Activated CD8-positive, alpha-beta T cell treated with anti-CD3 and anti-CD28 coated beads for 36 hours (primary cell): ENCODE results near the gene CLDN4. TPM values are rescaled to one million over a fixed set of nuclear protein-coding genes. Genes with fewer than 3 reads are reported as not detected.

Source experiments
- ATAC-seq: fragments of 200-7000 bp; cut with Tn5 transposase; one replicate; pipeline ENCODE4 v1.10.0; 2021; ENCODE audit warnings: mild to moderate bottlenecking, moderate library complexity
- CTCF ChIA-PET: fragments of 350-600 bp; sonication (Branson Sonifier 250); formaldehyde crosslinking; loops from one replicate; lab custom pipeline; 2021; ENCODE audit warnings: antibody characterized with exemption; lab: Charles Lee
- POLR2A ChIA-PET: fragments of 350-600 bp; sonication (Branson Sonifier 250); formaldehyde crosslinking; loops from one replicate; lab custom pipeline; 2021; ENCODE audit warnings: antibody characterized with exemption; lab: Charles Lee
- DNase-seq: peaks from one replicate; pipeline ENCODE4 v3.0.0-alpha.2; 2020
- H3K27ac Mint-ChIP-seq: one replicate; pipeline ENCODE4 v1.8.0; 2021; ENCODE audit warnings: mild to moderate bottlenecking, mixed read lengths
- H3K27me3 Mint-ChIP-seq: one replicate; pipeline ENCODE4 v1.8.0; 2021; ENCODE audit warnings: mixed read lengths
- H3K36me3 Mint-ChIP-seq: one replicate; pipeline ENCODE4 v1.8.0; 2021; ENCODE audit warnings: low read depth, mixed read lengths
- H3K4me1 Mint-ChIP-seq: one replicate; pipeline ENCODE4 v1.8.0; 2021; ENCODE audit warnings: low read depth, mixed read lengths
- H3K4me3 Mint-ChIP-seq: one replicate; pipeline ENCODE4 v1.8.0; 2021; ENCODE audit warnings: mild to moderate bottlenecking, moderate library complexity, mixed read lengths
- H3K9me3 Mint-ChIP-seq: one replicate; pipeline ENCODE4 v1.8.0; 2021; ENCODE audit warnings: mixed read lengths
- intact Hi-C: fragments of 100-400 bp; cut with micrococcal nuclease; formaldehyde crosslinking; loops from one replicate; pipeline ENCODE4 v1.10.0; 2022
- total RNA-seq, 2 experiments: library from RNA; stranded (reverse); gene quantifications; one replicate each; pipeline ENCODE4 v1.2.3, GENCODE V29; 2021
- TF ChIP-seq, protein P1 (sequence below): fragments of 200-600 bp; IDR thresholded peaks from one replicate; pipeline ENCODE4 v1.8.0; 2022; ENCODE audit warnings: antibody characterized with exemption, mild to moderate bottlenecking

Gene CLDN4
- total RNA-seq, 2 experiments from 2014 or later: 0.20 to 0.72 TPM

DNA sequence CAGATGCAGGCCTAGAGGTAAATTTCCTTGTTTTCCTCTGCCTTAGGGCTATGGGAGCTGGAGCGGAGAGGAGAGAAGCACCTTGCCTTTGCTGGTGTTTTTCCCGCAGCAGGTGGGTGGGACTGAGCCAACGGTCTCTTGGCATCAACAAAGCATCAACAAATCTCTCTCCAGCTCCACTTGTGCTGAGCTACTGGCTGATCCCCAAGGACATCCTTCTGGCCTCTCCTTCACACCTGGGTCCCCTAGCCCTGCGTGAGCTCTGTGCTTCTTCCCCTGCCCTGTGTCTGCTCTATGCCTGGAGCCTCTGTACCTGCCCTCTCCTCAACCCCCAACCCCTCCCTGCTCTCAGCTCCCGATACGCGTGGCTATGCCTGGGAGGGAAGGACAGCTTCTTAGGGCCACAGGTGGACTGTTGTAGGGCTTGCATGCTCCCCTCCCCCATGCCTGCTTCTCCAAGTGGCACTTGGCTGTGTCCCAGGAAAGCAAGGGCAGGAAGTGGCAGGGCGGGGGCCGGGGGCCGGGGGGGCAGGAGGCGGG, 3.2 kb upstream of the CLDN4 start:
- DNase-seq: no peak
- CTCF ChIA-PET: interaction anchor here (1.0 to 1.2 kb wide), 2 partner anchors 27 to 29 kb away, joined by 3 to 5 read pairs; no protein-coding TSS in a partner anchor
- Mint-ChIP-seq H3K9me3 (no peaks in the 10 kb centered on the region), H3K27me3 (peaks cover 16% of the 10 kb centered on the region), H3K4me3 (no peak overlapping the region), H3K27ac (no peak overlapping the region), H3K36me3 (no peaks in the 10 kb centered on the region), H3K4me1 (peaks cover 22% of the 10 kb centered on the region)
- POLR2A ChIA-PET: interaction anchor here (0.8 kb wide), 1 partner anchor 14 kb away, joined by 4 read pairs; no protein-coding TSS in a partner anchor
- intact Hi-C loops: no loop called here
- TF ChIP-seq, protein P1, sequence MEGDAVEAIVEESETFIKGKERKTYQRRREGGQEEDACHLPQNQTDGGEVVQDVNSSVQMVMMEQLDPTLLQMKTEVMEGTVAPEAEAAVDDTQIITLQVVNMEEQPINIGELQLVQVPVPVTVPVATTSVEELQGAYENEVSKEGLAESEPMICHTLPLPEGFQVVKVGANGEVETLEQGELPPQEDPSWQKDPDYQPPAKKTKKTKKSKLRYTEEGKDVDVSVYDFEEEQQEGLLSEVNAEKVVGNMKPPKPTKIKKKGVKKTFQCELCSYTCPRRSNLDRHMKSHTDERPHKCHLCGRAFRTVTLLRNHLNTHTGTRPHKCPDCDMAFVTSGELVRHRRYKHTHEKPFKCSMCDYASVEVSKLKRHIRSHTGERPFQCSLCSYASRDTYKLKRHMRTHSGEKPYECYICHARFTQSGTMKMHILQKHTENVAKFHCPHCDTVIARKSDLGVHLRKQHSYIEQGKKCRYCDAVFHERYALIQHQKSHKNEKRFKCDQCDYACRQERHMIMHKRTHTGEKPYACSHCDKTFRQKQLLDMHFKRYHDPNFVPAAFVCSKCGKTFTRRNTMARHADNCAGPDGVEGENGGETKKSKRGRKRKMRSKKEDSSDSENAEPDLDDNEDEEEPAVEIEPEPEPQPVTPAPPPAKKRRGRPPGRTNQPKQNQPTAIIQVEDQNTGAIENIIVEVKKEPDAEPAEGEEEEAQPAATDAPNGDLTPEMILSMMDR: no peak
- peak; percentile 31 for ATAC-seq

DNA sequence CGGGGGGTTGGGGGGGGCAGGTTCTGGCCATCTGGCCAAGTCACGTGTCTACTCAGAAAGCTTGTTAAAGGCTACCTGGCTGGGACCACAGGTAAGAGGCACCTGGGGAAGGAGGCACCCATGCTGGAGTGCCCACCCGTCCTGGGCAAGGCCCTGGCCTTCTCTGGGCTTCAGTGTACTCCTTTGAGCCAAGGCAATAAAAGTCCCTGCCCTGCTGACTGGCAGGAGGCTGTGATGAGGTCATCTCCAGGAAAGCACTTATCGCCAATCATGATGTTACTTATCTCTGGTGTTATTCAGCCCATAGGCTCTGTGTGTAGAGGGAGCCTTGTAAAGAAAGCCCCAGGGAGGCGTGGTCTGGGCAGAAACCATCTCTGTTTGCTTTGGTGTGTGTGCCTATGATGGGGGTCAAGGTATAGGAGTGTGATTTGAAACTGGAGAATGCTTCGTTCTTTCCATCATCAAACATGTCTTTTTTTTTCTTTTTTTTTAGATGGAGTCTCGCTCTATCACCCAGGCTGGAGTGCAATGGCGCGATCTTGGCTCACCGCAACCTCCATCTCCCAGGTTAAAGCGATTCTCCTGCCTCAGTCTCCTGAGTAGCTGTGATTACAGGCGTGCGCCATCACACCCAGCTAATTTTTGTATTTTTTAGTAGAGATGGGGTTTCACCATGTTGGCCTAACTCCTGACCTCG, 2.5 kb upstream of the CLDN4 start:
- POLR2A ChIA-PET: interaction anchor here (0.8 kb wide), 1 partner anchor 13 kb away, joined by 4 read pairs; no protein-coding TSS in a partner anchor
- Mint-ChIP-seq H3K4me1 (peaks cover 22% of the 10 kb centered on the region), H3K9me3 (no peaks in the 10 kb centered on the region), H3K4me3 (no peak overlapping the region), H3K36me3 (no peaks in the 10 kb centered on the region), H3K27me3 (peaks cover 16% of the 10 kb centered on the region), H3K27ac (no peak overlapping the region)
- intact Hi-C loops: no loop called here
- TF ChIP-seq, protein P1: no peak
- CTCF ChIA-PET: interaction anchor here (1.0 to 1.2 kb wide), 2 partner anchors 26 to 28 kb away, joined by 3 to 5 read pairs; no protein-coding TSS in a partner anchor
- ATAC-seq (peak; percentile 92), DNase-seq (peak; percentile 55)

DNA sequence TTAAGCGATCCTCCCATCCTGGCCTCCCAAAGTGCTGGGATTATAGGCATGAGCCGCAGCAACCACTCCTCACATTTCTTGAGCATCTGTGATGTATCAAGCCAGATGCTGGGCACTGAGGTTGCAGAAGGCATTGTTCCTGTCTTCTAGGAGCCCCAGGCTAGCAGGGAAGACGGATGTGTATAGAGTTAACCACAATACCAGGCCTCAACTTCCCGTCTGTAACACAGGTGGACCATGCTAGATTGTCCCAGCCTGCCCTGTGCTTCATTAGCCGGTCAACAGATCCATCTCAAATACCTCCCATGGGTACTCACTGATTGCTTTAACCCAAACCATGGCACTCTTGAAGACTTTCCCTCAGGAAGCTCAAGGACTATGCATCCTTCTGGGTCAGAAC, 1.8 kb upstream of the CLDN4 start:
- Mint-ChIP-seq H3K4me1 (peaks cover 22% of the 10 kb centered on the region), H3K9me3 (no peaks in the 10 kb centered on the region), H3K36me3 (no peaks in the 10 kb centered on the region), H3K27ac (no peak overlapping the region), H3K27me3 (peaks cover 16% of the 10 kb centered on the region), H3K4me3 (no peak overlapping the region)
- ATAC-seq: no peak
- TF ChIP-seq, protein P1: no peak
- no peak for DNase-seq
- intact Hi-C loops: no loop called here
- ChIA-PET POLR2A (no interaction called here), CTCF (interaction anchor here (1.3 kb wide), 1 partner anchor 198 kb away, joined by 4 read pairs; no protein-coding TSS in a partner anchor)

DNA sequence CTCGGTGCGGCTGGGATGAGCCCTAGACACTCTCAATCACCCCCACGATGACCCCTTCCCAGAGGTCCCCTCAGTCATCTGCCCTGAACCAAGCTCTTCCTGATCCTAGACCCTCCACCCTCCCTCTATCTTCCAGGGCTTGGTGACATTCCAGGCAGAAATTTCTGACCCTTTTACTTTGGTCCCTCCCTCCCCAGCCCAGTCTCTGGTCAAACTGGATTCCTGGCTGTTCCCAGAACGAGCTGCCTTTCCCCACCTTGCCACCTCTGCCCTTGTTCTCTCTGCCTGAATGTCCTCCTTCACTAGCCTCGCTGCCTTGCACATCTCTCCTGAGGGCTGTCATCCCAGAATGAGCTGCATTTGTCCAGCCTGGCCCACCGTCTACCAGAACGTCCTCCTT, 1.3 kb upstream of the CLDN4 start:
- Mint-ChIP-seq H3K36me3 (no peaks in the 10 kb centered on the region), H3K4me3 (no peak overlapping the region), H3K27ac (no peak overlapping the region), H3K27me3 (peaks cover 16% of the 10 kb centered on the region), H3K9me3 (no peaks in the 10 kb centered on the region), H3K4me1 (peaks cover 22% of the 10 kb centered on the region)
- intact Hi-C loops: no loop called here
- CTCF ChIA-PET: interaction anchor here (1.3 kb wide), 1 partner anchor 198 kb away, joined by 4 read pairs; no protein-coding TSS in a partner anchor
- TF ChIP-seq, protein P1: no peak
- no peak for ATAC-seq
- DNase-seq: no peak
- POLR2A ChIA-PET: no interaction called here
